Psoas muscle (tissue), 8 donors: ENCODE data around the gene BCAT1. TPM values are rescaled to one million over a fixed set of nuclear protein-coding genes. Genes with fewer than 3 reads are reported as not detected.

Source experiments
- ATAC-seq, 4 donors: fragments of 200-7000 bp; cut with Tn5 transposase; one replicate each; pipeline ENCODE4 v1.9.1; 2020; ENCODE audit warnings: moderate library complexity in 3 of 4, mild to moderate bottlenecking in 2 of 4
- DNase-seq, 2 donors: peaks; one replicate each; pipeline ENCODE4 v3.0.0-alpha.2; 2020
- H3K27ac ChIP-seq: fragments of 200-600 bp; one replicate; pipeline ENCODE4 v1.8.0; 2022
- H3K27me3 ChIP-seq, 3 donors: fragments of 200-600 bp in 1 of 3; one replicate each; pipeline versions ENCODE4 v1.6.1 to v1.8.0; 2013 to 2022; ENCODE audit warnings: low read length in 2 of 3, mild to moderate bottlenecking in 2 of 3, moderate library complexity in 1 of 3; ENCODE audit not compliant: insufficient read depth in 3 of 3
- H3K36me3 ChIP-seq, 2 donors: fragments of 200-600 bp in 1 of 2; one replicate each; pipeline versions ENCODE4 v1.6.1 to v1.8.0; 2013 to 2022; ENCODE audit warnings: low read depth in 1 of 2, mild to moderate bottlenecking in 1 of 2, moderate library complexity in 1 of 2; ENCODE audit not compliant: insufficient read depth in 1 of 2
- H3K4me1 ChIP-seq: fragments of 200-600 bp; one replicate; pipeline ENCODE4 v1.8.0; 2022
- H3K4me3 ChIP-seq: fragments of 200-600 bp; one replicate; pipeline ENCODE4 v1.8.0; 2022; ENCODE audit warnings: mild to moderate bottlenecking
- H3K9me3 ChIP-seq: fragments of 200-600 bp; one replicate; pipeline ENCODE4 v1.8.0; 2022
- CTCF ChIP-seq: fragments of 200-600 bp; IDR thresholded peaks from one replicate; pipeline ENCODE4 v1.8.0; 2022; ENCODE audit warnings: antibody characterized with exemption
- WGBS, 3 donors: extraction: QIAGEN DNeasy Blood & Tissue Kit; methylation state at CpG; one replicate each; pipeline versions ENCODE4 v1.1.6 to v1.1.7; 2013; 5-methylcytosine and 5-hydroxymethylcytosine counted together
- intact Hi-C, 2 donors: fragments of 100-400 bp; cut with DNase I; formaldehyde crosslinking; loops; one replicate each; pipeline versions ENCODE4 v1.11.0 to v1.14.2; 2022
- polyA plus RNA-seq, 3 donors: library from polyadenylated mRNA; stranded (reverse); fragments of 200-250 nt; gene quantifications; one replicate each; pipeline ENCODE4 v1.2.3, GENCODE V29; 2013
- total RNA-seq, 4 donors: library from RNA; stranded (reverse); fragmentation: NEBNext Ultra II Directional in 2 of 4; extraction: Animal tissue kit (Norgen Biotek cat#: 25700) in 2 of 4; gene quantifications; one replicate each; pipeline versions ENCODE4 v1.2.1 to v1.2.4, GENCODE V29; 2021 to 2023
- donor health status: healthy with polysubstance abuse.
- donor health status: DM: no; HTN: no; CAD: no; lungs with moderate emphysema.
- donor health status: Bipolar disorder and iron deficiency.
- donor health status: healthy.
- donor health status: DM: yes; HTN: yes; CAD: no.
- donor health status: DM: no; HTN: no; CAD: no.
- donor health status: DM: no; HTN: no; CAD: no.
- donor health status: DM: yes; HTN: yes; CAD: no.

Gene BCAT1
- total and polyA plus RNA-seq, 7 donors: 0.30 to 3.8 (median 2.7) TPM

DNA sequence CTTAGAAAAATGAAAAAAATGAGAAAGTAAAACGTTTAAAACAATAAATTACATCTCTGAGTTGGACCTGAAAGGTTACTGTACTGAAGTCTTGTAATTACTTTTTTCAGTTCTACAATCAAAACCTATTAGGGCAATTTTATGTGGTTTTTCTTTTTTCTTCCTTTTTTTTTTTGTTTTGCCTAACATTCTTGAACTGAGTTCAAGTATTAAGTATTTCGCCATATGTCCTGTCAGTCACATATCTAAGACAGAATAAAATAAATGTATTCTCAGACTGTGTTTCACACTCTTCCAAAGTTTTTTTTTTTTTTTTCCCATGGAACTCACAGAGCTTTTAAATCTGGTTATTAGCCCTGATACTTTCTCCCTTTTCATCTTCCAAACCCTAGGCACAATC lies 172.0 kb downstream of the BCAT1 start:
- Histone ChIP-seq H3K27ac (no peak overlapping the region), H3K4me3 (no peak overlapping the region), H3K36me3 (no peaks in the 10 kb centered on the region), H3K9me3 (no peaks in the 10 kb centered on the region), H3K4me1 (no peaks in the 10 kb centered on the region), H3K27me3 (no peaks in the 10 kb centered on the region)
- 15 to 20% (median 20%) methylated on average over 2 of the region's 2 CpGs for WGBS, 3 donors
- ATAC-seq: no peak
- intact Hi-C loops: no loop called here
- no peak for TF ChIP-seq CTCF
- no peak for DNase-seq

- no peak overlapping the region for H3K27ac ChIP-seq
- whole genome bisulfite sequencing, 3 donors: 90 to 92% (median 91%) methylated on average over 5 of the region's 5 CpGs
- TF ChIP-seq CTCF: no peak
- intact Hi-C loops: no loop called here
- no peak overlapping the region for H3K4me3 ChIP-seq
- ATAC-seq (no peak), DNase-seq (no peak)
- H3K4me1 ChIP-seq: no peaks in the 10 kb centered on the region
- no peaks in the 10 kb centered on the region for H3K27me3 ChIP-seq
- no peaks in the 10 kb centered on the region for H3K9me3 ChIP-seq
- H3K36me3 ChIP-seq: no peaks in the 10 kb centered on the region
These were observed 173.8 kb downstream of the BCAT1 start for GRCh38 chr12:24775073-24775472.

DNA sequence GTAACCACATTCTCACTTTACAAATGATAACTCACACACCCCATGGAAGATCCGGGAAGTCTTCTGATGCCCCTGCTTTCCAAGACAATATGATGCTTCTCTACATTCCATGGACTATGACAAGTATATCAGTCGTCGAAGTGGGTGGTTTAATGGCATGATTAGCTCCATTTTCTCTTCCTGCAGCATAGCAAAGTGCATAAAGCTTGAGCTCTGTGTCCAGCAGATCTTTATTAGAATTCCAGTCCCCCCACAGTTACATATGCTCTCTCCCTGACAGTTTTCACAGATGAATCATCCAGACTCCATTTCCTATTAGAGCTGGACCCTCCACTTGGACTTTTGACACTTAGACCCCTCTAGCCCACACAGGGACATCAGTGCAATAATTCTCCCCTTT lies 174.9 kb downstream of the BCAT1 start:
- 74 to 80% (median 74%) methylated on average over 3 of the region's 3 CpGs for WGBS, 3 donors
- intact Hi-C loops: no loop called here
- Histone ChIP-seq H3K27me3 (no peaks in the 10 kb centered on the region), H3K9me3 (no peaks in the 10 kb centered on the region), H3K27ac (no peak overlapping the region), H3K4me1 (no peaks in the 10 kb centered on the region), H3K36me3 (no peaks in the 10 kb centered on the region), H3K4me3 (no peak overlapping the region)
- no peak for DNase-seq
- ATAC-seq: no peak
- no peak for TF ChIP-seq CTCF

- no peaks in the 10 kb centered on the region for H3K36me3 ChIP-seq
- H3K4me3 ChIP-seq: no peak overlapping the region
- DNase-seq (no peak), ATAC-seq (no peak)
- TF ChIP-seq CTCF: no peak
- H3K4me1 ChIP-seq: no peaks in the 10 kb centered on the region
- intact Hi-C loops: no loop called here
- no peaks in the 10 kb centered on the region for H3K9me3 ChIP-seq
- H3K27ac ChIP-seq: no peak overlapping the region
- no peaks in the 10 kb centered on the region for H3K27me3 ChIP-seq
These were observed 176.1 kb downstream of the BCAT1 start for GRCh38 chr12:24772813-24773212.

- no peak overlapping the region for H3K27ac ChIP-seq
- H3K9me3 ChIP-seq: no peaks in the 10 kb centered on the region
- no peaks in the 10 kb centered on the region for H3K36me3 ChIP-seq
- no peaks in the 10 kb centered on the region for H3K4me1 ChIP-seq
- H3K27me3 ChIP-seq: no peaks in the 10 kb centered on the region
- intact Hi-C loops: no loop called here
- H3K4me3 ChIP-seq: no peak overlapping the region
- no peak for TF ChIP-seq CTCF
- DNase-seq: no peak
- 42 to 49% (median 42%) methylated on average over 4 of the region's 4 CpGs for WGBS, 3 donors
- no peak for ATAC-seq
These were observed 178.1 kb downstream of the BCAT1 start for GRCh38 chr12:24770821-24771220.
